ENCODE measurements around the gene DMAC1.
A peak's percentile ranks its signal among the peaks of the same experiment; 100 is the strongest.

The DMAC1 gene, protein sequence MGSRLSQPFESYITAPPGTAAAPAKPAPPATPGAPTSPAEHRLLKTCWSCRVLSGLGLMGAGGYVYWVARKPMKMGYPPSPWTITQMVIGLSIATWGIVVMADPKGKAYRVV

DNA sequence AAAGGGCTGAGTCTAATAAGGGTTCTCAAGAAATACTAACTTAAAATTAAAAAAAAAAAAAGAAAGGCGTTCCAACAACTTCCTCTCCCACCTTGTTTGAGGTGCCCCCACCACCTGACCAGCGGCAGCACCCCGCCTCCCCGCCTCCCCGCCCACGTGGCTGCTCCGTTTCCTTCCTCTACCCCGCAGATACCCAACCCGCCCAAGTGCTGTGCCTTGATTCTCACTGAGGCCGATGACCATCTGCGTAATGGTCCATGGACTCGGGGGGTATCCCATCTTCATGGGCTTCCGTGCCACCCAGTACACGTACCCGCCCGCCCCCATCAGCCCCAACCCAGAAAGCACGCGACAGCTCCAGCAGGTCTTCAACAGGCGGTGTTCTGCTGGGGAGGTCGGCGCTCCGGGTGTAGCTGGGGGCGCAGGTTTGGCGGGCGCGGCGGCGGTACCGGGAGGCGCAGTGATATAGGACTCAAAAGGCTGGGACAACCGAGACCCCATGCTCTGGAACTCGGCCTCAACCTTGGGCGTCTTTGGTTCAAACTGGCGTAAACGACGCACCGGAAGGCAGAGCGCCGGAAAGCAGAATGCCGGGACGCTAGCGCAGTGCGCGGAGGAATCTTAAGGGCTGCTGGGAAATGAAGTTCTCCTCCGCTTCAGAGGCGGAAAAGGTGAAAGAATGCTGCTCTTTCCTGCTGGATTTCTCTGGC, at the start of gene DMAC1:
DMAC1 (minus strand) TSS at position 545 of the 710 bp plus-strand sequence; CDS start at position 501, 44 bp downstream.
- FAIRE-seq = peak; percentile 86

DNA sequence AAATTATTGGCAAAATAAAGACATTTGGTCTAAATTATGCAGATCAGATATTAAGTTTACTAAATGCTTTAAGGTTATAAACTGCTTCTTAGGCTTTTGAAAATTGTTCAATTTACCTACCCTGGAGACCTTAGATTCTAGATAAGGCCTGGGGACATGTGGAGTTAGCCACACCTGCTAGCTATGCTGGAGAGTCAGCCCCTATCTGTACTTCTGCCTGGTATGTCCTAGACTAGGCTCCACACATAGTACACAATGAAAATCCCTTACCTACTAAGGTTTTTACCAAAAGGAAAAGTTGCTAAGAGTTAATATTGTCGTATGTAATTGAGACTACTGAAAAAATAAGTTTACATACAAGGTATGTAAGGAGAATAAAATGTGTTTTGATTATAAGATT, 49.8 kb upstream of the DMAC1 start:
- no peak for FAIRE-seq

DNA sequence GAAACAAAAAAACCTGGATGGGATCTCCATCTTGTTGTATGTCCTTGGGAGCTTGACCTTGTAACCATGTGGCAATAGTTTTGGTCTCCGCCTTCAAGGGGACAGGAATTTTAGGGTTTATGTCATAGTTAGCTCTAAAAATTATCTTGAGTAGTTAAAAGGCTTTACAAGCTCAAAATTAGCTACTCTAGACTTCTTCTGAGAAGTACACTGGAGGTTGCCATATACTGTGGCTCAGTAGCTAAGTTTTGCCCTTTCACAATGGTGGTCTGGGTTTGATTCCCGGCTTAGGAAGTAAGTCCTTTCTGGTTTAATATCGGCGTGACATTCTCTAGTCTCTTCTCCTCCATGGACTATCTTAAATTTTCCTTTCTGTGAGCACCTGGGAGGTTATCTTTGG, 48.9 kb upstream of the DMAC1 start:
- FAIRE-seq = no peak

DNA sequence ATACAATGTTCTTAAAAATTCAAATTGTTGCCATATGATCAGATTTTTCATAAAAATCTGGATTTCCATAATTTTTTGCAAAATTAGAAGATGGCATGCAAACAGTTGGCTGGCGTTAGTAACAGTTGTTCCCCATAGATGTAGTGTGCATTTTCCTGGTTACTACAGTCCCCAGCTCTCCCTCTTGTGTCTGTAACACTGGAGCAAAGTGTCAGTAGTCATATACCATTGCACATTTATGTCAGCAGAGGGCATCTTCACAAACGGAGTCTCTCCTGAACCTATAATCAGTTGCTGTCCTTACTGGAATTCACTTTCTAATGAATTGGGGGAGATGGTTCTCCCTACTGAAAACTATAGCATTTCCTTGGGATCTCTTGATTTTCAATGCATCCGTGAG, 44.7 kb upstream of the DMAC1 start:
- no peak for FAIRE-seq

DNA sequence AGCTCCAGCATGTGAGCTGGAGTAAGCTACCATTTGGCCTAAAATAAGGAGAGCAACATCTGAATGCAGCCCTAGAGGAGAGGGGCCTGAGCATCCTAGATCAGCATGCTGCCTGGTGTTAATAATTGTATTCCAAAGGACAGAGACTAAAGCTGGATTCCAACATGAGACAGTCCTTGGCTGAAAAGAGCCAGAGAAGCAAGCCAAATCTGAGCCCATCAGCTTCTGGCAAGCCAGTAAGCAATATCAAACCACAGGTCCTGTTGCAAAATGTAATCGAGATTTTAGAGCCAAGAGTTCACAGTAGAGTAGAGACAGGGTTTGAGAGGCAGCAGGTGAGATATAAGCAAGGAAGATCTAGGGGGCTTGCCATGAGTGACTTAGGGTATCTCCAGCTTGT, 42.3 kb upstream of the DMAC1 start:
- no peak for FAIRE-seq

DNA sequence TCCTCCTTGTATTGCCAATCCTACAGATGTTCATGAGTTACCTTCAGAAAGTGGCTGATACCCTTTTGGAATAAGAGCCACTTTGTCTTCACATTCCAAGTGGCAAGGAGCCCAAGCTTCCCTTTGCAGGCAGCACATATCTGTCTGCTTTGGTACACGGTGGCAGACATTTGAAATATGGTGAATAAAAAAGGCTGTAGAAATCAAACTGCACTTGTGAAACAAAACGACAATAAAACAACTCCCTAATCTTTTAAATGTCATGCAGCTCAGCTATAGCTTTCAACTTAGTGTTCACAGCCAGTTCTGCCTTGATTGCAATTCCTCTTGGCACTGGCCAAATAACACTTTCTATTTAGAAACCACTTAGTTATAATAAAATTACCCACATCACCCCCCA, 35.0 kb upstream of the DMAC1 start:
- no peak for FAIRE-seq

DNA sequence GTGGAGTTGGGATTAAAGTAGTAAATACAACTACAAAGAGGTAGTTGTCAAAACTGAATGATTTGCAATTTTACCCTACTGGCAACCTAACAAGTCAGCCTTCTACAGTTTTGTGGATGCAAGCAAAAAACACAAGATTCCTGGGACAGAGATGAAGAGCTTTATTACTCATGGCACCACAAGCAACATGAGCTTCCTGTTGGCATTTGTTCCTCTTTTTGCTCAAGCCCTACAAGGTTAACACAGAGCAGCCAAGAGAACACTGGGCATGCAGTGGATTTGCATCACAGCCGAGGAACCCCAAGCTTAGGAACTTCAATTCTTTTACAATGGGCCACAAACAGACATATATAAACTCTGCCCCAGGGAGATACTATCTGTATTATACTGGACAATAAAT, 28.8 kb upstream of the DMAC1 start:
- FAIRE-seq = no peak

DNA sequence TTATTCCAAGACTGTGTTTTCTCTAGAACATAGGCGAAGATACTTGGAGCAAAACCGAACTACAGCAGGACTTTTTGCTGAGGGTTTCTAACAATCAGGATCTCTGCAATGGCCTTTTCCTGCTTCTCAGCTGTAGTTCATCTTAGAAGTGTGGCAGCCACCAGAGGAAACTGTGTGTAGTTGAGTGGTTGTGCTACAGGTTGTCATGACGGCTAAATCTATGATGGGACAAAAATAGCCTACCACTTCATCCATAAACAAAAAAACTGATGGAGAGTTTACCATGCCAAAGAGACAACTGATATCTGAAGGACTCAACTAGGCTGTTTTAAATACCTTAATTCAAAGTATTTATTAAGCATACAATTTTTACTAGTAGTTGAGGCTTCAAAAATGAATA, 28.2 kb upstream of the DMAC1 start:
- no peak for FAIRE-seq

DNA sequence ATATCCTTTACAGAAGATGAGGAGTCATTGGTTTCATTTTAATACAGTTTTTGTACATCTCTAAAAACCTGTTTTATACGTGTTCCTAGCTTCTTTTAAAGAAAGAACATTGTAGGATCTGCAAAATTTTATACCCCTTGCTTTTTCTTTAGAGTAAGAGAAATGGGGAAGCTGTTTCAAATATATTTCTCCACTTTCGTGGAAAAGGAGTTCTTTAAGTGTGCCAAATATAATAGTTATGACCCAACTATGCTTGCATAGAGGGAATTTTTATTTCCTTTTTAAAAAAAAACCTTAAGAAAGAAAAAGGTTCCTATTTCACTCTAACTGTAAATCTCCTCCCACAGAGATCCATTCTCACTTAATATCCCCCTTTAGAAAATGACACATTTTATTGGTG, 27.5 kb upstream of the DMAC1 start:
- no peak for FAIRE-seq

DNA sequence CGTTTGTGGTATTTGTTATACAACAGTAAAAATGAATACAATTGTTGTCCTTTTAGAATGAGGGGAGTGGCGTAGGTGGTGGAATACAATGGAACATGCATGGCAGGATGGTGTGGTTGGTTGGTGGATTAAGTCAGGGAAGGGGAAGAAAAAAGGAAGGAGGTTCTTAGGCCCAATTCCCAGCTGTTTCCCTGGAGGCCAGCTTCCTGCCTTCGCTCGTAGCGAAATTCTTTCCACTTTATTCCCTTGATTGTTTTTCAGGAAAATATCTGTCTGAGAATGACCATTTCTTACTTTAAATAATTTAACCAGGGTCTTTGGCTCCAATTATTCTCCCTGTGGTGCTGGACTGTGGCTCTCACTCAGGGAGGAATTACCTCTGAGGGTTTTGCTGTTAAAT, 24.1 kb upstream of the DMAC1 start:
- no peak for FAIRE-seq

DNA sequence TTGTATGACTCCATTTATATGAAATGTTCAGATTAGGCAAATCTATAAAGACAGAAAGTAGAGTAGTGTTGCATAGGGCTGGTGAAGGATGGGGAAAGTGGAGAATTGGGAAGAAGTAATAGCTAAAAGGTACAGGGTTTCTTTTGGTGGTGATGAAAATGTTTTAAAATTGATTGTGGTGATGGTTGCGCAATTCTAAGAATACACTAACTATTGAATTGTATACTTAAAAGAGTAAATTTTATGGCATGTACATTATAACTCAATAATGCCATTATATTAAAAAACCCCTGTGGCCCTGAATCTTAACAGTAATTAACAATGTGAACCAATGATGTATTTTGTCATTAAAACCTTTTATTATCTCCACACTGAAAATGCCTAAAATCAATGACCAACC, 20.4 kb upstream of the DMAC1 start:
- FAIRE-seq = no peak

DNA sequence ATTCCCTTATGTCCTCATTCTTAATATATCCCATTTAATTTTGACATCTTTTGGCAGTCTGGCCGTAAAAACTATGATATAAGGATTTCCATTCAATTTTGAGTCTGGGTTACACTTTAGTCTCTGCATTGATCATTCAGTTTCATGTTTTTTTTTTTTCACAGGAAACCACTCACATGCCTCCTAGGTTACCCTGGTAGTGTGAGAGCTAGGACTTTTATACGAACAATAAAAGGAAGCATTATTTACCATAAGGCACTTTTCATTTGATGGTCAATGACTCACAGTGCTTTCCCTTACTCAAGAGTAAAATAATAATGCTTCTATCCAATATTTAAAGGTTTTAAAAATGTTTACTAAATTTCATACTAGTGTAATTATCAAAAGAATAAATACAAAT, 16.4 kb upstream of the DMAC1 start:
- no peak for FAIRE-seq

DNA sequence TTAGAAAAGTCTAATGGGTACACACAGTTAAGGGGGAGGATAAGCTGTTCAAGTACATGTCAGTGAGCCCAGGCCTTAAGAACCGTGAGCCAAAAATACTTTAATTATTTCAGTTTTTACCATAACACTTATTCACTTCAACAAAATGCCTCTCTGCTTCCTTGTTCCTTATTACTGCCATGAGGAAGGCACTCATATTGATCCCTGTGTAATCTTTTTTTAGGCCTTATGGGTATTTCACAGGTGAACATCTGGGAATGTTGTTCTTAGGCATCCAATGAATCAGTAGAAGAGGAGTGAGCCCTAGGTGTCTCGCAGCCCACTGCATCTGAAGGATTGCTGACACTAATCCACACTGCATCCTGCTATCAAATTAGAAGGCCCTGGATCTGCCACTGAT, 13.5 kb upstream of the DMAC1 start:
- no peak for FAIRE-seq

DNA sequence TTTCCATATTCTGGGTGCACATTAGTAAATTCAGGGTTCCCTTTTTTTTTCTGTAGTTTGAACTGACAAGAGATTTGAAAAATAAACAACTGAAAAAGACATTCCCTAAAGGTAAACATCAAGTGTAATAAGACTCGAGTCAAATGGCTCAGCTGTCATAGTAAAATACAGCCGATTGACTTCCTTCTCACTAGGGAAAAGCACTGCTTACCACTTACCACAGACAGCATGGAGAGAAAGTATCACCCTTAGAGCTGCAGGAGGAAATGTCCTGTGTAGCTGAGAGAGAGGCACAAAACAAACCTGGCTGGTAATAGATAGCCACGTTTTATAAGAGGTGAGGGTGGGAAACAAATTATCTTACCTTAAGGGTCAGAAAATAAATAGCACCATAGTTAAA, 12.1 kb upstream of the DMAC1 start:
- no peak for FAIRE-seq

DNA sequence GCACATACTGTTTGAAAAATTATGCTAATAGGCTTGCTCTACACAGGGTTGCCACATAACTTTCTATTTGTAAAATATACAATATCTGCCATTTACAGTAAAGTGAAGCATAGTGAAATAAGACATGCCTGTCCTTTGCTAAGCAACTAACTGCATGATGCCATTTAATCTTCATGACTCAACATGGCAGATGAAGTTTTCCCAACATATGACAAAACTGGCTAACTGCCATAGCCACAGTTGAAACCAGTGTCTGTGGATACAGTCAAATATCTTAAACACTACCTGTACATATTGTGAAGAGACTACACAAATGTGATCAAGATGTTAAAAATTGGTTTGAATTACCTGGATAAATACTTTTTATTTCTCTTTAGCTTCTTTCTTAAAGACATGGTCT, 3.1 kb upstream of the DMAC1 start:
- FAIRE-seq = no peak

DNA sequence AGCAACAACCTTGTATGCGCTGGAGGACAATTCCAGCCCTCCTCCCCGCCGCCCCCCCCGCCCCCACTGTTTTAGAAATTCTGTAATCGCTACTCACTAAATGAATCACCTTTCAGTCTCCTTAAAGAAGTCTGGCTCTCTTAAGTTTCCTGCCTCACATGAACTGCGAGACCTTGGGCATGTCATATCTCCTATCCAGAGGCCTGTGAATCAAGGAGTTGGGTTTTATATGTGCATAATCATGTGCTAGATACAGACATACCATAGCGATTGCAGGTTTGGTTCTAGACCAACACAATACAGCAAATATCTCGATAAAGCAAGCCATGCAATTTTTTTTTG, 337 bp upstream of the DMAC1 start:
- no peak for FAIRE-seq

DNA sequence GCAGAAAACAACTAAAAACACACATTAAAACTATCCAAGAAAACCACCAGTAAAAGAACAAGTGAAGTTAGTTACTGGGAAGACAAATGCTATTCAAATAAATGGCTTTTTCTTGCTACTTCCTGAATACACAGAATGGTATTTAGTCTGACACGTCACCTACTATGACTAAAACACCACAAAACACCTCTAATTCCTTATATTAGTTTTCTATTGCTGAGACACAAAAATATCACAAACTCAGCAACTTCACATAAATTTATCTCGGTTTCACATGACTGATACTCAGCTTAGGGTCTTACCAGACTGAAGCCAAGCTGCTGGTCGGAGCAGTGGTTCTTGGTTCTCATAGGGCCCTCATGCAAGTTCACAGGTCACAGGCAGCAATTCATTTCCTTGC, 5.4 kb downstream of the DMAC1 start:
- FAIRE-seq = no peak

DNA sequence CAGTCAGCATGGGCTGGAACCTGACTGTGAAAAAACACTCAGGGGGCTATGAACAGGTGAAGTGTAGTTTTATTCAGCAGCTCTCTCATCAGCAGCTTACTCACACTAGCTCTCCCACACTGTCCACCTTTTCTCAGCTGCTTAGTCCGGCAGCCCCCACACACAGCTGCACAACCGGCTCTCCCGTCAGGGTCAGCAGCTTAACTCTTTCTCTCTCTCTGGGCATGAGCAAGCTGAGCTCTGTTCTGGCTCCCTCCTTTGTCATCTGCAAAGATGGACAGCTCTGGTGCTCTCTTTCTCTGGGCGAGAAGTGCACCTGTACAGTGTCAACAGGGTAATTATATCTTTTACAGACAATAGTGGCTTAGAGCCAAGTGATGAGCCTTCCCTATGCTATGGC, 8.2 kb downstream of the DMAC1 start:
- FAIRE-seq = no peak

DNA sequence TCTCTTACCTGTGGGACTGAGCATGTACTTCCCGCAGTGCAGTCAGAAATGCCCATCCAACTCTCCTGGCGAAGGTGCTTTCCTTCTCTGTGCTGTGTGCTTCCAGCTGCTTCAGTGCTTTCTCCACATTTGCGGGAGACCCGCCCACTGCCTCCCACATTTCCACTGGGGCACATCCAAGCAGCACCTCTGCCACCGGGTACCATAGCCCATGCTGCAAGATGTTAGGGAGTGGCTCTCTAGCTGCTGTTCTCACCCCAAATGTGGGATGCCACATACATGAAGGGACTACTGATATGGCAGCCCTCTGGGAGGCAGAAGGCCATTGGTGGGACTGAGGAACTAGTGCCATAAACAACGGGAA, 8.8 kb downstream of the DMAC1 start:
- FAIRE-seq = no peak

DNA sequence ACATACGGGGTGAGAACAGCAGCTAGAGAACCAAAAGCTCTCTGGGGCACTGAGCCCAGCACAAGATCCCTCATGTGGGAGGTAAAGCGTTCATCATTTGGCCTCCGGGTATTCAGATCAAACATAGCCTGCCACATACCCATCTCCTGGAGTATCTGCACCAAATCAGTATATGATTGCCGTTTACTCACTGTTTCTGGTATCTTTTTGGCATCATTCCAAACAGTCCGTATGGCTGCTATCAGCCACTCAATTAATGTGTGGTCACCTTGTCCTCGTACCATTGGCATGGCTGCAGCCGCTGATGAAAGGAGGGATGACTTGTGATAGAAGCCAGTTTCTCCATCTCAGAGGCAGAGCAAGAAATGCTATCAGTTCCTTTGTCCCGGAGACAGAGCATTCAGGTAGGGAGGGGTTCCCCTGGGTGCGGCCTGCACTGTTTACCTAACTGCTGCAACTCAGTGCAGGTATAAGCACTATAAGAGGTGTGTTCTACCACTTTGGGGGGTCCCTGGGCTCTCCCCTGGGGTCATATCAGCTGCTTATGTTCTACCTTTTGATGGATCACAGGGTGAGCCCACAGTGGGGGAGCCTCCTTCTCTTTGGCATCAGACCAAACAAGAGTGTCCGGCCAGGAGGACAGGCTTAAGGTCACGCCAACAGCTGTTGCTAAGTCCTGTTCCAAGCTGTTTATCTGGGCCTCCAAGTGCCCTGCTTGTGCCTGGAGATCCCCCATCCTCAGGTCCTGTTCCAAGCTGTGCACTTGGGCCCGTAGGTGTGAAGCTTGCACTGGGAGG, 9.4 kb downstream of the DMAC1 start:
- FAIRE-seq = no peak

DNA sequence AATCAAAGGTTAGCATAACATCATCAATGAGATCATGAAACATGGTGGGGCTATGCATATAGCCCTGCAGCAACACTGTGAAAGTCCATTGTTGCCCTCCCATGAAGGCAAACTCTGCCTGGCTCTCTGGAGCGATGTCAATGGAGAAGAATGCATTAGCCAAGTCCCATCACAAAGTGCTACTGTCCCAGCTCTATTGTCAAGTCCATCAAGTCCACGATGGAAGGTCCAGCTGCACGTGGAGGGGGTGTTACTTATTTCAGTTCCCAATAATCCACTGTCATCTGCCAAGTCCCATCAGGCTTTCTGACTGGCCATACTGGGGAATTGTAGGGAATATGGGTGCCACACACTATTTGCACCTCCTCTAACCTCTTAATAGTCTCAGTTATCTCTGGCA, 10.8 kb downstream of the DMAC1 start:
- no peak for FAIRE-seq

DNA sequence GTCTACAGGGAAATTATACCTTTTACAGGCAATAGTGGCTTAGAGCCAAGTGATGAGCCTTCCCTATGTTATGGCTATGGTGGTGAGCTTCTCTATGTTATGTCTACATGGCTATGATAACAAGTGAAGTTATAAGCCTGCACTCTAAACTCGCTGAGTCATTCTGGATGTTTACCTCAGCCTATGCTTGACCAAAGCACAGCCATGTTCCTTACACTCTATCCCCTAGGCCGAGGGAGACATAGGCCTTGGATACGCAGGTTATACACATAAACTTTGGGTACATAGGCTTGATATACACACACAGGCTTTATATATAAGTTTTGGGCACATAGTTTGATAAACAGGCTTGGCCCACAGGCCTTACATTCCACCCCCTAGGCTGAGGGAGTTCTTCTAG, 13.8 kb downstream of the DMAC1 start:
- FAIRE-seq = no peak

DNA sequence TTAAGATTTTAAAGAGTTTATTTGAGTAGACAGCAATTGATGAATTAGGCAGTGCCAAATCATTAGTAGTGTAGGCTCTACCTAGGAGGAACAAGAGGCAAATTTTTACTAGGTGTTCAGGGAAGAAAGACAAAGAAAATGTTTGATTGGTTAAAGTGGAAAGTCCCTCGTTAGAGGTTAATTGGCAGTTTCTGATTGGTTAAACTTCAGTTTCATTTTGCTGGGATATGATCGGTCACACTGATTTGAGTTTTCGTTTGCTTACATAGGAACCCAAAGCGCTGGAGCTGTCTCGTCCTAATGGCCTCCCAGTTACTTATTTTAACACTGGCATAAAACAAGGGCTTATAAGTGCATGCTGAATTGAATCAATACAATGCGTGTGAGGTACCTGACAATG, 15.1 kb downstream of the DMAC1 start:
- no peak for FAIRE-seq

DNA sequence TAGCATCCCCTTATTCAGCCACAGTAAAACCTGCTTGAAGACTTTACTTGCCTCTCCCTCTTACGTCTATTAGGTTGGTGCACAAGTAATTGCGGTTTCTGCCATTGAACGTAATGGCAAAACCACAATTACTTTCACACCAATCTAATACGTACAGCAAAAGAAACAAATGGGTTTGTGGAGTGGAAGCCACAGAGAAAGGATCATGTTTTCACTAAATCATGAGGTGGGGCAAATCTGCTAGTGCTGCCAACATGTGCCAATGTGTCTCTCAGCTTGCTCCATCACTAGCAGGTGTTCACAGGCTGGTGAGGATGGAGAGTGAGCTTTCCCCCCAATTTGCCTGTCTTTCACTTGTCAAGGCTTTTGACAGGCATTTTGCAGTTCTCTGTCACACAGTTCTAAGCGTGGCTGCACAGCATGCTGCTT, 15.9 kb downstream of the DMAC1 start:
- no peak for FAIRE-seq

Data from G401.6 (cell line).